Esophagus muscularis mucosa (tissue), 4 donors: ENCODE measurements around the gene KRT20. TPM values are rescaled to one million over a fixed set of nuclear protein-coding genes. Genes with fewer than 3 reads are reported as not detected.

Experiments
- DNase-seq: peaks from one replicate; pipeline ENCODE4 v3.0.0-alpha.2; 2017; ENCODE audit errors: extremely low spot score
- H3K27ac ChIP-seq, 4 donors: fragments of 200-600 bp; sonication (generic); replicated peaks in 1 of 4; 1 replicate in 3 of 4; 2 replicates in 1 of 4; pipeline ENCODE4 v1.5.1; 2016 to 2019; ENCODE audit warnings: mild to moderate bottlenecking in 1 of 4
- H3K27me3 ChIP-seq, 4 donors: fragments of 200-600 bp; sonication (generic); one replicate each; pipeline versions ENCODE4 v1.5.1 to v1.6.0; 2016 to 2019
- H3K36me3 ChIP-seq, 4 donors: fragments of 200-600 bp; sonication (generic); one replicate each; pipeline ENCODE4 v1.5.1; 2016 to 2019
- H3K4me1 ChIP-seq, 4 donors: fragments of 200-600 bp; sonication (generic); one replicate each; pipeline ENCODE4 v1.5.1; 2016 to 2019
- H3K4me3 ChIP-seq, 4 donors: fragments of 200-600 bp; sonication (generic); 1 replicate in 2 of 4; 2 replicates in 2 of 4; pipeline ENCODE4 v1.5.1; 2016 to 2019; ENCODE audit warnings: mild to moderate bottlenecking in 4 of 4, moderate library complexity in 1 of 4
- H3K9me3 ChIP-seq, 4 donors: fragments of 200-600 bp; sonication (generic); 1 replicate in 3 of 4; 2 replicates in 1 of 4; pipeline ENCODE4 v1.5.1; 2016 to 2019
- EP300 ChIP-seq: sonication (generic); formaldehyde crosslinking; IDR thresholded peaks from one replicate; pipeline ENCODE4 v1.6.1; 2017; ENCODE audit warnings: antibody characterized with exemption
- POLR2A ChIP-seq: fragments of 450-650 bp; IDR thresholded peaks from one replicate; pipeline ENCODE4 v1.6.1; 2017; ENCODE audit warnings: antibody characterized with exemption, moderate library complexity, mild to moderate bottlenecking, low read depth
- POLR2AphosphoS5 ChIP-seq, 2 donors: sonication (generic); formaldehyde crosslinking; IDR thresholded peaks; one replicate each; pipeline ENCODE4 v1.6.1; 2017; ENCODE audit warnings: antibody characterized with exemption in 2 of 2
- WGBS: methylation state at CpG from one replicate; pipeline ENCODE4 v1.1.5; 2018; 5-methylcytosine and 5-hydroxymethylcytosine counted together
- intact Hi-C: fragments of 100-400 bp; cut with DNase I; formaldehyde crosslinking; loops from one replicate; pipeline ENCODE4 v1.15.1; 2023
- total RNA-seq, 4 donors: library from RNA; depleted of rRNA; stranded (reverse); fragments of >200 nt; gene quantifications; one replicate each; pipeline versions ENCODE4 v1.1.0 to v1.2.1, GENCODE V29; 2016
- TF ChIP-seq, protein P1 (sequence below), 3 experiments: fragments of 200-600 bp in 2 of 3; fragments of 450-650 bp in 1 of 3; sonication (generic) in 2 of 3; IDR thresholded peaks; one replicate each; pipeline ENCODE4 v1.5.1; 2017 to 2019; ENCODE audit warnings: antibody characterized with exemption in 3 of 3, mild to moderate bottlenecking in 2 of 3, moderate library complexity in 1 of 3

KRT20 gene
- total RNA-seq, 4 donors from 2014 or later, result 0.52 TPM; not detected in 3

DNA sequence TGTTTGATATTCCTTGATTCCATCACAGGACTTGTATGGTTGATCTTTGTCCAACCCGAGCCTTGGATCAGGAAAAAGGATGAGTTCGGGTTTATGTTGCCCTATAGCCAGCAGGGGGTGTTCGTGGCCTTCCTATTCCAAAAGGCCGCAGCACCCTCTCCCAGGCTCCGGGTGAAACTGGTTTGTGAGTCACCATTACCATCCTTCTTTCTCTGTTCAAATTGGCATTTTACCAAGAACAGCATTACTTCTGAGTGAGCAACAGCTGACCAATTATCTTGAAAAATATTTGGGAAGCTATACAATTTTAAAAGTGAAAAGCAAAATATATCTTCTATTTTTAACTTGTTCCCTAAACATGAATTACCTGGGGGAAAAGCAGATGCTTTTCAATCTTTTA lies 24.3 kb upstream of the KRT20 start:
- Histone ChIP-seq H3K4me1 (peaks cover 0 to 25% (median 21%) of the 10 kb centered on the region in 4 donors), H3K36me3 (no peaks in the 10 kb centered on the region), H3K27me3 (peaks cover 0 to 12% (median 0%) of the 10 kb centered on the region in 4 donors), H3K4me3 (no peak overlapping the region), H3K9me3 (no peaks in the 10 kb centered on the region), H3K27ac (peak overlapping the region; percentile 55 to 75 (median 62))
- TF ChIP-seq POLR2AphosphoS5 (IDR thresholded peaks at IDR 0.05), result peak; percentile 43 to 65
- no peak for TF ChIP-seq POLR2A
- no peak for TF ChIP-seq EP300
- TF ChIP-seq, protein P1, sequence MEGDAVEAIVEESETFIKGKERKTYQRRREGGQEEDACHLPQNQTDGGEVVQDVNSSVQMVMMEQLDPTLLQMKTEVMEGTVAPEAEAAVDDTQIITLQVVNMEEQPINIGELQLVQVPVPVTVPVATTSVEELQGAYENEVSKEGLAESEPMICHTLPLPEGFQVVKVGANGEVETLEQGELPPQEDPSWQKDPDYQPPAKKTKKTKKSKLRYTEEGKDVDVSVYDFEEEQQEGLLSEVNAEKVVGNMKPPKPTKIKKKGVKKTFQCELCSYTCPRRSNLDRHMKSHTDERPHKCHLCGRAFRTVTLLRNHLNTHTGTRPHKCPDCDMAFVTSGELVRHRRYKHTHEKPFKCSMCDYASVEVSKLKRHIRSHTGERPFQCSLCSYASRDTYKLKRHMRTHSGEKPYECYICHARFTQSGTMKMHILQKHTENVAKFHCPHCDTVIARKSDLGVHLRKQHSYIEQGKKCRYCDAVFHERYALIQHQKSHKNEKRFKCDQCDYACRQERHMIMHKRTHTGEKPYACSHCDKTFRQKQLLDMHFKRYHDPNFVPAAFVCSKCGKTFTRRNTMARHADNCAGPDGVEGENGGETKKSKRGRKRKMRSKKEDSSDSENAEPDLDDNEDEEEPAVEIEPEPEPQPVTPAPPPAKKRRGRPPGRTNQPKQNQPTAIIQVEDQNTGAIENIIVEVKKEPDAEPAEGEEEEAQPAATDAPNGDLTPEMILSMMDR (IDR thresholded peaks at IDR 0.05), result peak; percentile 76 to 84 (median 81)
- intact Hi-C loops, result loop anchor here (2.0 to 10.0 kb wide), 5 partner anchors 105 to 753 kb away; no protein-coding TSS in a partner anchor
- WGBS, result 2% methylated on average over 5 of the region's 5 CpGs
- DNase-seq, result no peak

DNA sequence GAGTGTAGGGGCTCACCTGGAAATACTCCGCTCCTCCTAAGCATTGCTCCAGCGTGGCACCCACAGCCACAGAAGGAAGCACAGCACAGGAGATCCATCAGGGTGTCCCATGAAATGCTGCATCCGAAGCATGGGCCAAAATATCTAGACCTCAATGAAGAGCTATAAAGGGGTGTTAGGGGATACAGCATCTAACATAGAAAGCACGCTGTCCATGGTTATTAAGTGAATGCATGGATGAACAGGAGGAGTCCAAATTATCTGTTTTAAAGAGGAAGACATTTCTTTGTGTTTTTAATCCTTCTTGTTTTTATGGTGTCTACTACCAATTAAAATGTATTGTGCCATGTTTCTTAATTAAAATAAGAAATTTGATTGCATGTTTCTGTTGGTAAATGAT lies 21.6 kb upstream of the KRT20 start:
- Histone ChIP-seq H3K27me3 (peaks cover 0 to 12% (median 0%) of the 10 kb centered on the region in 4 donors), H3K9me3 (no peaks in the 10 kb centered on the region), H3K4me1 (peaks cover 0 to 24% (median 21%) of the 10 kb centered on the region in 4 donors), H3K4me3 (no peak overlapping the region), H3K27ac (no peak overlapping the region), H3K36me3 (no peaks in the 10 kb centered on the region)
- no peak for DNase-seq
- intact Hi-C loops, result loop anchor here (5.0 to 10.0 kb wide), 3 partner anchors 102 to 756 kb away; no protein-coding TSS in a partner anchor
- TF ChIP-seq POLR2AphosphoS5 (IDR thresholded peaks at IDR 0.05), result no peak
- TF ChIP-seq, protein P1 (IDR thresholded peaks at IDR 0.05), result no peak
- no peak for TF ChIP-seq POLR2A
- TF ChIP-seq EP300, result no peak
- 89% methylated on average over 4 of the region's 4 CpGs for WGBS

DNA sequence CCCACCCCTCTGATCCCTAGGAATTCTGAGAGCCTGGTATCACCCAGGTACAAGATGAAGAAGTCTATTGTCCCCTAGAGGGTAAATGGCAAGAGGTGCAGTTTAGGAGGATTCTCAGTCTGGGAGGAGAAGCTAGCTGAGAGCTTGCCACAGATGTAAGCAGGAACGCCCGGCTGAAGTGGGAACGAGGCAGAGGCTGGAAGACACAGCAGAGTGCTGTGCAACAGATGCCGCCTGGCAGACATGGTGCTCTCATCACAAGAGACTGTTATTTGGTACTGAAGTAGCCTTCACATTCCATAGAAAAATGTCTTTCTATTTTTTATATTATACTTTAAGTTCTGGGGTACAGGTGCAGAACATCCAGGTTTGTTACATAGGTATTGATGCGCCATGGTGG lies 20.3 kb upstream of the KRT20 start:
- Histone ChIP-seq H3K4me1 (peaks cover 0 to 14% (median 10%) of the 10 kb centered on the region in 4 donors), H3K27me3 (peaks cover 0 to 22% (median 0%) of the 10 kb centered on the region in 4 donors), H3K4me3 (no peak overlapping the region), H3K27ac (no peak overlapping the region), H3K36me3 (no peaks in the 10 kb centered on the region), H3K9me3 (no peaks in the 10 kb centered on the region)
- TF ChIP-seq POLR2A, result no peak
- no peak for TF ChIP-seq POLR2AphosphoS5 (IDR thresholded peaks at IDR 0.05)
- TF ChIP-seq, protein P1 (IDR thresholded peaks at IDR 0.05), result no peak
- TF ChIP-seq EP300, result no peak
- intact Hi-C loops, result loop anchor here (5.0 to 10.0 kb wide), 3 partner anchors 101 to 757 kb away; no protein-coding TSS in a partner anchor
- DNase-seq, result no peak
- 77% methylated on average over 5 of the region's 5 CpGs for WGBS

DNA sequence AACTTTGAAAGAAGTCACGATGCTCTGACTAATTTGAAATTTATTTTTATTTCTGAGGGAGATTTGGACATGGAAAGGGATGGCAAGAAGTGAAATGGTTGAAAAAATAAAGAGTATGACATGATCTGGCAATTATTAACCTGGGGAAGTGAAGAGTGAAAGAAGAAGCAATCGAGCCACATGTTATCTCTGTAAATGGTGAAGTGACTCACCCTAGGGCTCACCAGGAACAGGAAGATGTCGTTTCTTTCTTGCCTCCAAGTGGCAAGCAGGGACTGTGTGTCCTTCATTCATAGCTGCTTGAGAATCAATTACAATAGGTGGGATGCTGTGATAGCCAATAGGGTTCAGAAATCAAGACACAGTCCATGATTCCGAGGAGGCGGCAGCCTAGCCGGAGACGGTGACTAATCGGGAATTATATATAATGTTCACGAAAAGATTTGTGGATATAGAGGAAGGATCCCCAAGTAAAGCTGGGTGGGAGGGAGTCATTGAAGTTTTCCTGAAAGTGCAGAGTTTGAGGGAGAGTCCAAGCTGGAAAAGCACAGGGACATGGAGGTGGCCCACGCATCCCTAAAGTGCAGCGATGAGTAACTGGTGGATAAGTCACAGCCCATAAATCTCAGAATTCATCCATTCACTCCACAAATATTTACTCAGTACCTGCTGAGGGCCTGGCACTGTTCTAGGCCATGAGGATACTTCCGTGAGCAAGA lies 18.2 kb upstream of the KRT20 start:
- H3K4me3 ChIP-seq, result no peak overlapping the region
- WGBS, result 71% methylated on average over 12 of the region's 12 CpGs
- TF ChIP-seq, protein P1 (IDR thresholded peaks at IDR 0.05), result no peak
- TF ChIP-seq POLR2AphosphoS5 (IDR thresholded peaks at IDR 0.05), result no peak
- TF ChIP-seq POLR2A, result no peak
- no peak for TF ChIP-seq EP300
- no peaks in the 10 kb centered on the region for H3K9me3 ChIP-seq
- H3K27me3 ChIP-seq, result peaks cover 0 to 25% (median 0%) of the 10 kb centered on the region in 4 donors
- intact Hi-C loops, result loop anchor here (10.0 kb wide), 1 partner anchor 98 kb away; no protein-coding TSS in a partner anchor
- H3K4me1 ChIP-seq, result no peaks in the 10 kb centered on the region
- H3K27ac ChIP-seq, result no peak overlapping the region
- no peak for DNase-seq
- H3K36me3 ChIP-seq, result no peaks in the 10 kb centered on the region
